ENCODE measurements around the gene ANLN. TPM values are rescaled to one million over a fixed set of nuclear protein-coding genes. Genes with fewer than 3 reads are reported as not detected.

The ANLN gene
- total RNA-seq, 3 donors from 2014 or later (not counting 1 experiment from before 2014, with no cell fraction given) = 1.7 to 2.9 (median 2.0) TPM

- H3K27me3 ChIP-seq (ENCODE audit: control insufficient read depth, insufficient read depth, low read length) = no peaks in the 10 kb centered on the region
- Mint-ChIP-seq H3K4me3 (no peak overlapping the region), H3K27me3 (ENCODE audit: low read depth in 2 of 2) (peaks cover 0 to 5% of the 10 kb centered on the region in 2 donors), H3K36me3 (no peaks in the 10 kb centered on the region), H3K9me3 (no peaks in the 10 kb centered on the region), H3K27ac (no peak overlapping the region), H3K4me1 (no peaks in the 10 kb centered on the region)
- H3K4me1 ChIP-seq (ENCODE audit: control insufficient read depth, insufficient read depth, low read length) = no peaks in the 10 kb centered on the region
- H3K4me3 ChIP-seq (ENCODE audit: low read length) = no peak overlapping the region
- WGBS (ENCODE audit: insufficient coverage) = 96% methylated on average over 3 of the region's 3 CpGs
- TF ChIP-seq CTCF (IDR thresholded peaks at IDR 0.05) = no peak
- H3K9me3 ChIP-seq (ENCODE audit: control insufficient read depth, insufficient read depth, low read length) = no peaks in the 10 kb centered on the region
- no peaks in the 10 kb centered on the region for H3K36me3 ChIP-seq (ENCODE audit: control insufficient read depth, insufficient read depth, low read length)
- ATAC-seq = no peak
- H3K27ac ChIP-seq (ENCODE audit: low read length) = no peak overlapping the region
- intact Hi-C loops (cut with micrococcal nuclease) = no loop called here
- no peak for DNase-seq
Observed at GRCh38 chr7:36355490-36355889, 34.2 kb upstream of the ANLN start.

GRCh38 chr7:36357054-36357453 is 32.6 kb upstream of the ANLN start:
- H3K27ac ChIP-seq (ENCODE audit: low read length) = no peak overlapping the region
- DNase-seq = no peak
- H3K9me3 ChIP-seq (ENCODE audit: control insufficient read depth, insufficient read depth, low read length) = no peaks in the 10 kb centered on the region
- Mint-ChIP-seq H3K36me3 (no peaks in the 10 kb centered on the region), H3K27me3 (ENCODE audit: low read depth in 2 of 2) (peaks cover 4 to 5% of the 10 kb centered on the region in 2 donors), H3K27ac (no peak overlapping the region), H3K4me1 (no peaks in the 10 kb centered on the region), H3K4me3 (no peak overlapping the region), H3K9me3 (no peaks in the 10 kb centered on the region)
- ATAC-seq = no peak
- TF ChIP-seq CTCF (IDR thresholded peaks at IDR 0.05) = no peak
- no peaks in the 10 kb centered on the region for H3K27me3 ChIP-seq (ENCODE audit: control insufficient read depth, insufficient read depth, low read length)
- no peak overlapping the region for H3K4me3 ChIP-seq (ENCODE audit: low read length)
- no peaks in the 10 kb centered on the region for H3K36me3 ChIP-seq (ENCODE audit: control insufficient read depth, insufficient read depth, low read length)
- intact Hi-C loops (cut with micrococcal nuclease) = no loop called here
- H3K4me1 ChIP-seq (ENCODE audit: control insufficient read depth, insufficient read depth, low read length) = no peaks in the 10 kb centered on the region
- WGBS (ENCODE audit: insufficient coverage) = 90% methylated on average over 3 of the region's 3 CpGs

- Histone ChIP-seq H3K36me3 (ENCODE audit: control insufficient read depth, insufficient read depth, low read length) (no peaks in the 10 kb centered on the region), H3K9me3 (ENCODE audit: control insufficient read depth, insufficient read depth, low read length) (no peaks in the 10 kb centered on the region), H3K27ac (ENCODE audit: low read length) (no peak overlapping the region), H3K27me3 (ENCODE audit: control insufficient read depth, insufficient read depth, low read length) (no peaks in the 10 kb centered on the region), H3K4me3 (ENCODE audit: low read length) (no peak overlapping the region), H3K4me1 (ENCODE audit: control insufficient read depth, insufficient read depth, low read length) (no peaks in the 10 kb centered on the region)
- Mint-ChIP-seq H3K4me1 (no peaks in the 10 kb centered on the region), H3K27me3 (ENCODE audit: low read depth in 2 of 2) (peaks cover 5 to 8% of the 10 kb centered on the region in 2 donors), H3K9me3 (no peaks in the 10 kb centered on the region), H3K36me3 (no peaks in the 10 kb centered on the region), H3K4me3 (no peak overlapping the region), H3K27ac (no peak overlapping the region)
- DNase-seq (no peak), ATAC-seq (no peak)
- intact Hi-C loops (cut with micrococcal nuclease) = no loop called here
- TF ChIP-seq CTCF (IDR thresholded peaks at IDR 0.05) = no peak
- 89% methylated on average over 1 of the region's 1 CpG for WGBS (ENCODE audit: insufficient coverage)
Observed at GRCh38 chr7:36358589-36358988, 31.1 kb upstream of the ANLN start.

GRCh38 chr7:36360244-36360643 is 29.4 kb upstream of the ANLN start:
- no peak overlapping the region for H3K4me3 Mint-ChIP-seq
- H3K27ac Mint-ChIP-seq = no peak overlapping the region
- H3K4me3 ChIP-seq (ENCODE audit: low read length) = no peak overlapping the region
- H3K9me3 ChIP-seq (ENCODE audit: control insufficient read depth, insufficient read depth, low read length) = no peaks in the 10 kb centered on the region
- no peak for ATAC-seq
- 57% methylated on average over 3 of the region's 4 CpGs for WGBS (ENCODE audit: insufficient coverage)
- H3K4me1 ChIP-seq (ENCODE audit: control insufficient read depth, insufficient read depth, low read length) = no peaks in the 10 kb centered on the region
- TF ChIP-seq CTCF (IDR thresholded peaks at IDR 0.05) = no peak
- intact Hi-C loops (cut with micrococcal nuclease) = no loop called here
- H3K4me1 Mint-ChIP-seq = no peaks in the 10 kb centered on the region
- no peaks in the 10 kb centered on the region for H3K36me3 Mint-ChIP-seq
- no peaks in the 10 kb centered on the region for H3K36me3 ChIP-seq (ENCODE audit: control insufficient read depth, insufficient read depth, low read length)
- H3K27me3 Mint-ChIP-seq (ENCODE audit: low read depth in 2 of 2) = peaks cover 5 to 8% of the 10 kb centered on the region in 2 donors
- no peaks in the 10 kb centered on the region for H3K27me3 ChIP-seq (ENCODE audit: control insufficient read depth, insufficient read depth, low read length)
- no peaks in the 10 kb centered on the region for H3K9me3 Mint-ChIP-seq
- no peak for DNase-seq
- H3K27ac ChIP-seq (ENCODE audit: low read length) = no peak overlapping the region
